Brain microvascular endothelial cell (primary cell): ENCODE results near the gene ITGA2B.

Source experiments
- DNase-seq: peaks from one replicate; pipeline ENCODE4 v3.0.0-alpha.2; 2020
- H3K27ac ChIP-seq: fragments of 250-450 bp; sonication (Bioruptor Pico); 2 replicates; pipeline ENCODE4 v1.5.1; 2020; ENCODE audit warnings: mild to moderate bottlenecking, moderate library complexity
- H3K27me3 ChIP-seq: fragments of 250-450 bp; sonication (Bioruptor Pico); replicated peaks from 2 replicates; pipeline ENCODE4 v1.5.1; 2020; ENCODE audit warnings: mild to moderate bottlenecking
- H3K36me3 ChIP-seq: fragments of 250-450 bp; sonication (Bioruptor Pico); replicated peaks from 2 replicates; pipeline ENCODE4 v1.5.1; 2020; ENCODE audit warnings: mild to moderate bottlenecking
- H3K4me3 ChIP-seq: 2 replicates; pipeline ENCODE4 v1.5.1; 2011; ENCODE audit warnings: low read depth, mild to moderate bottlenecking, control low read depth, low read length, moderate library complexity
- CTCF ChIP-seq: IDR thresholded peaks from 2 replicates; pipeline ENCODE4 v1.5.1; 2011; ENCODE audit warnings: low read depth, mild to moderate bottlenecking, moderate library complexity, low read length, control low read depth, inconsistent platforms; ENCODE audit errors: missing control alignments
- in situ Hi-C: cut with HindIII; loops from 2 replicates; pipeline ENCODE4 v1.10.0; 2017; ENCODE audit warnings: low sequenced_read_pairs, low pct_ligation_motif_present

Gene ITGA2B

GRCh38 chr17:44352828-44353671, 36.4 kb downstream of the ITGA2B start:
- H3K36me3 ChIP-seq: peaks cover 29% of the 10 kb centered on the region

GRCh38 chr17:44351961-44352827, 37.3 kb downstream of the ITGA2B start:
- Histone ChIP-seq H3K4me3 (no peak overlapping the region), H3K36me3 (peaks cover 29% of the 10 kb centered on the region), H3K27ac (no peak overlapping the region), H3K27me3 (no peaks in the 10 kb centered on the region)
- no peak for DNase-seq
- TF ChIP-seq CTCF: no peak
- in situ Hi-C loops: no loop called here

More at GRCh38 chr17:44352828-44353671, 36.4 kb downstream of the ITGA2B start:
- no peak for DNase-seq
- Histone ChIP-seq H3K4me3 (no peak overlapping the region), H3K27me3 (no peaks in the 10 kb centered on the region), H3K27ac (no peak overlapping the region)
- TF ChIP-seq CTCF: no peak
- in situ Hi-C loops: no loop called here

GRCh38 chr17:44351464-44351863, 38.0 kb downstream of the ITGA2B start:
- Histone ChIP-seq H3K27ac (no peak overlapping the region), H3K4me3 (no peak overlapping the region), H3K36me3 (peaks cover 29% of the 10 kb centered on the region), H3K27me3 (no peaks in the 10 kb centered on the region)
- no peak for DNase-seq
- no peak for TF ChIP-seq CTCF
- in situ Hi-C loops: no loop called here

GRCh38 chr17:44350733-44351226, 38.7 kb downstream of the ITGA2B start:
- in situ Hi-C loops: no loop called here
- peak; percentile 88 for TF ChIP-seq CTCF
- H3K36me3 ChIP-seq: peaks cover 29% of the 10 kb centered on the region
- H3K4me3 ChIP-seq: no peak overlapping the region
- H3K27me3 ChIP-seq: no peaks in the 10 kb centered on the region
- DNase-seq: peak; percentile 36
- H3K27ac ChIP-seq: no peak overlapping the region

GRCh38 chr17:44349553-44350070, 39.8 kb downstream of the ITGA2B start:
- peaks cover 29% of the 10 kb centered on the region for H3K36me3 ChIP-seq
- no peak overlapping the region for H3K4me3 ChIP-seq
- no peaks in the 10 kb centered on the region for H3K27me3 ChIP-seq
- H3K27ac ChIP-seq: no peak overlapping the region
- DNase-seq: no peak
- in situ Hi-C loops: no loop called here
- no peak for TF ChIP-seq CTCF
